NB4 (cell line): ENCODE measurements around the gene LRFN2.

ENCODE experiments used
- CTCF ChIP-seq: IDR thresholded peaks from one replicate; pipeline ENCODE4 v1.5.1; 2012; ENCODE audit warnings: low read depth, low read length
- POLR2A ChIP-seq: IDR thresholded peaks from 2 replicates; pipeline ENCODE4 v1.6.1; 2011; ENCODE audit warnings: mild to moderate bottlenecking; ENCODE audit not compliant: insufficient read length; ENCODE audit errors: extremely low read depth

- TF ChIP-seq POLR2A (no peak), CTCF (no peak)
Measured at GRCh38 chr6:40611912-40612311, 24.7 kb upstream of the LRFN2 start.
